PFSK-1 (cell line): ENCODE data around the gene BAMBI.

Experiments used
- FOXP2 ChIP-seq: optimal IDR thresholded peaks from 2 replicates; pipeline ENCODE3; 2011; ENCODE audit warnings: borderline replicate concordance, control low read depth, inconsistent platforms; ENCODE audit not compliant: insufficient read depth; ENCODE audit errors: extremely low read length, extremely low read depth
- POLR2AphosphoS5 ChIP-seq: IDR thresholded peaks from 2 replicates; pipeline ENCODE4 v1.6.1; 2012; ENCODE audit warnings: low read depth, mild to moderate bottlenecking, control low read depth, low read length, moderate library complexity
- SIN3A ChIP-seq: IDR thresholded peaks from 2 replicates; pipeline ENCODE4 v1.6.1; 2012; ENCODE audit warnings: mild to moderate bottlenecking, low read length, moderate library complexity, borderline replicate concordance; ENCODE audit not compliant: insufficient read depth
- TAF1 ChIP-seq: IDR thresholded peaks from 2 replicates; pipeline ENCODE4 v1.6.1; 2012; ENCODE audit warnings: low read length, control low read depth, borderline replicate concordance; ENCODE audit not compliant: insufficient read depth
- TF ChIP-seq, protein P1 (sequence below), 2 experiments: IDR thresholded peaks; 2 replicates each; pipeline versions ENCODE4 v1.6.1 to v1.8.0; 2011 to 2012; ENCODE audit warnings: low read depth in 2 of 2, low read length in 2 of 2, control low read depth in 1 of 2, inconsistent platforms in 1 of 2, mild to moderate bottlenecking in 1 of 2, moderate library complexity in 1 of 2; ENCODE audit not compliant: insufficient read depth in 1 of 2

Gene BAMBI

GRCh38 chr10:28713626-28714352 is 36.5 kb downstream of the BAMBI start:
- TF ChIP-seq SIN3A (no peak), FOXP2 (no peak), TAF1 (no peak), POLR2AphosphoS5 (no peak)
- TF ChIP-seq, protein P1, sequence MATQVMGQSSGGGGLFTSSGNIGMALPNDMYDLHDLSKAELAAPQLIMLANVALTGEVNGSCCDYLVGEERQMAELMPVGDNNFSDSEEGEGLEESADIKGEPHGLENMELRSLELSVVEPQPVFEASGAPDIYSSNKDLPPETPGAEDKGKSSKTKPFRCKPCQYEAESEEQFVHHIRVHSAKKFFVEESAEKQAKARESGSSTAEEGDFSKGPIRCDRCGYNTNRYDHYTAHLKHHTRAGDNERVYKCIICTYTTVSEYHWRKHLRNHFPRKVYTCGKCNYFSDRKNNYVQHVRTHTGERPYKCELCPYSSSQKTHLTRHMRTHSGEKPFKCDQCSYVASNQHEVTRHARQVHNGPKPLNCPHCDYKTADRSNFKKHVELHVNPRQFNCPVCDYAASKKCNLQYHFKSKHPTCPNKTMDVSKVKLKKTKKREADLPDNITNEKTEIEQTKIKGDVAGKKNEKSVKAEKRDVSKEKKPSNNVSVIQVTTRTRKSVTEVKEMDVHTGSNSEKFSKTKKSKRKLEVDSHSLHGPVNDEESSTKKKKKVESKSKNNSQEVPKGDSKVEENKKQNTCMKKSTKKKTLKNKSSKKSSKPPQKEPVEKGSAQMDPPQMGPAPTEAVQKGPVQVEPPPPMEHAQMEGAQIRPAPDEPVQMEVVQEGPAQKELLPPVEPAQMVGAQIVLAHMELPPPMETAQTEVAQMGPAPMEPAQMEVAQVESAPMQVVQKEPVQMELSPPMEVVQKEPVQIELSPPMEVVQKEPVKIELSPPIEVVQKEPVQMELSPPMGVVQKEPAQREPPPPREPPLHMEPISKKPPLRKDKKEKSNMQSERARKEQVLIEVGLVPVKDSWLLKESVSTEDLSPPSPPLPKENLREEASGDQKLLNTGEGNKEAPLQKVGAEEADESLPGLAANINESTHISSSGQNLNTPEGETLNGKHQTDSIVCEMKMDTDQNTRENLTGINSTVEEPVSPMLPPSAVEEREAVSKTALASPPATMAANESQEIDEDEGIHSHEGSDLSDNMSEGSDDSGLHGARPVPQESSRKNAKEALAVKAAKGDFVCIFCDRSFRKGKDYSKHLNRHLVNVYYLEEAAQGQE (IDR thresholded peaks at IDR 0.05; ENCODE audit: insufficient read depth in 1 of 2, low read depth in 2 of 2, low read length in 2 of 2), result no peak

DNA sequence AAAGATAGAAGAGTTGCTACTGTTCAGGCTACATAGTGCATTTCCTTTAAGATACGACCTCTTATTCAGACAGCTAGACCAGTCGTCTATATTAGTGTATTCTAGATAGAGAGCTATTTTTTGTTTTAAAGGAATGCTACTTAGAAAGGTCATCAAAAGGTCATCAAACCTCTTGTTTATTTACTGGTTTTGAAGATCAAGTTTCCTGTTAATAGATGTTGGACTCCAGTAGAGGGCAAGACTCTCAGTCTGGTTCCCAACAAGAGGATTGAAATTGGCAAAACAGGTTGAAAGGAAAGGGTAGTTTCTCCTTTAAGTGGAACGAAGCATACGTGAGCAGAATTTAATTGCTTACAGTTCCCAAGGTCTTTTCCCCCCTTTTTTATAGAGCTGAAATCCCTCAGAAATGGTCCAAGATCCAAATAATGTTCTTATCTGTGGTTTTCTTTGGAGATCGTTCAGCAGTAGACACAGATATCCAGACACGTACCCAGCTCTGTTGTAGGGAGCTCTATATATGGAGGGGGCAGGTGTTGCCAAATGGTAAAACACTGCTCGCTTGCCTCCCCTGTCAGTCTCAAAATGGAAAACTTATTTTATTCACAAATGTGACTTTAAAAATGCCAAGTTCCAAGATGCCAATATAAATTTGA is 37.2 kb downstream of the BAMBI start:
- TF ChIP-seq, protein P1 (IDR thresholded peaks at IDR 0.05; ENCODE audit: insufficient read depth in 1 of 2, low read depth in 2 of 2, low read length in 2 of 2), result no peak
- TF ChIP-seq FOXP2, result no peak
- TF ChIP-seq TAF1, result no peak
- no peak for TF ChIP-seq POLR2AphosphoS5
- no peak for TF ChIP-seq SIN3A

DNA sequence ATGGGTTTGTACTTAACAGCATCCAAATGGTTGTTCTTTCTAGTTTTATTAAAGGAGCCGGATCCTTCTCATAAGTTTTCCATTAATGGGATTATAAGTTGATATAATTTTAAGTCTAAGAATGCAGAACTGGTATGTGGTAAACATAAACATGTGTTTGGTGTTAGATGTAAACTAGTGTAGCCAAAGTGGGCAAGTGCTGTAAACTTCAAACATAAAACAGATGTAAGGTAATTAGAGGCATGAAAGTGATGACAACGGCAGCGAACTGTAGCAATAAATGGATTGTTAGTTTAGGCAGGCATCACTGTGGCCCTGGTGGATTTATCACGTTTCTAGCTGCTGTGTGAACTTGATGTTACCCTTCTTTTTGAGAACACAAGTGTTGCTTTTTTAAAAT is 37.9 kb downstream of the BAMBI start:
- TF ChIP-seq, protein P1 (IDR thresholded peaks at IDR 0.05; ENCODE audit: insufficient read depth in 1 of 2, low read depth in 2 of 2, low read length in 2 of 2), result no peak
- TF ChIP-seq TAF1 (no peak), FOXP2 (no peak), POLR2AphosphoS5 (no peak), SIN3A (no peak)

DNA sequence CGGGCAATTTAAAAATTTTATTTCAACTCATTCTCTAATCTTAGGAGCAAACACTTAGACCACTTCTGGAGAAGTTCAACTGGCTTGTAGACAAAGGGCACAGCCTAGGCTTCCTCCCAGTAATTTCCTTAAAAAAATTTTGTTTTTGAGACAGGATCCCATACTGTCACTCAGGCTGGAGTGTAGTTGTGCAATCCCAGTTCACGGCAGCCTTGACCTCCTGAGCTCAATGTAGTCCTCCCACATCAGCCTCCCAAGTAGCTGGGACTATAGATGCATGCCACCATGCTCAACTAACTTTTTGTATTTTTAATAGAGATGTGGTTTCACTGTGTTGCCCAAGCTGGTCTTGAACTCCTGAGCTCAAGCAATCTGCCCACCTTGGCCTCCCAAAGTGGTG is 38.4 kb downstream of the BAMBI start:
- TF ChIP-seq SIN3A, result no peak
- TF ChIP-seq, protein P1 (IDR thresholded peaks at IDR 0.05; ENCODE audit: insufficient read depth in 1 of 2, low read depth in 2 of 2, low read length in 2 of 2), result no peak
- no peak for TF ChIP-seq POLR2AphosphoS5
- no peak for TF ChIP-seq TAF1
- no peak for TF ChIP-seq FOXP2
